Right ventricle myocardium inferior (tissue), 1 donor: ENCODE measurements around the gene MANSC4. TPM values are rescaled to one million over a fixed set of nuclear protein-coding genes. Genes with fewer than 3 reads are reported as not detected.

Experiments
- ATAC-seq: fragments of 200-7000 bp; cut with Tn5 transposase; one replicate; pipeline ENCODE4 v1.9.1; 2020; ENCODE audit warnings: mild to moderate bottlenecking, moderate library complexity
- DNase-seq: peaks from one replicate; pipeline ENCODE4 v3.0.0; 2021; ENCODE audit errors: missing footprints
- intact Hi-C: fragments of 100-400 bp; cut with DNase I; formaldehyde crosslinking; loops from one replicate; pipeline ENCODE4 v1.11.0; 2022
- total RNA-seq: library from RNA; stranded (reverse); fragmentation: NEBNext Ultra II Directional; extraction: Animal tissue kit (Norgen Biotek cat#: 25700); gene quantifications from one replicate; pipeline ENCODE4 v1.2.1, GENCODE V29; 2021
- donor health status: DM: no; HTN: yes; CAD: no; lungs with severe emphysema.

MANSC4 gene
- total RNA-seq, 1 donor from 2014 or later, result not detected

- intact Hi-C loops, result no loop called here
- ATAC-seq (no peak), DNase-seq (no peak)
These were observed 25.2 kb upstream of the MANSC4 start for GRCh38 chr12:27805238-27805637.

GRCh38 chr12:27802936-27803335 is 22.9 kb upstream of the MANSC4 start:
- DNase-seq (no peak), ATAC-seq (no peak)
- intact Hi-C loops, result no loop called here

DNA sequence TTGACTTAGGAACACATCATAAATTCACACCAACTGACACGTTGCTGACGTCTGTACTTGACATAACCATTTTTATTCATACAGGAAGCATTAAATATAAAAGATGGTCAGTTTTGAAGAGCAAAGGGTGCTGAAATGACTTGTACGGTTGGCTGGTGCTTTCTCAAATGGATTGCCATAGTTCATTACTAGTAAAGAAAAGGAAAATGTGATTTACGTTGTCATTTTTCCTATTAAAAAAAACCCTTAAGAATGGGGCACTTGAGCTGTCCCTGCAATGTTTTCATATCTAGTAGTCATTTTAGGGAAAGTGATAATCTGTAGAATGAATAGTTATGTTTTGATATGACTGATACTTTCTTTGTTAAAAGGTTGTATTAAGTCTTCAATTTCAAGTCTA is 22.5 kb upstream of the MANSC4 start:
- ATAC-seq (no peak), DNase-seq (no peak)
- intact Hi-C loops, result no loop called here

DNA sequence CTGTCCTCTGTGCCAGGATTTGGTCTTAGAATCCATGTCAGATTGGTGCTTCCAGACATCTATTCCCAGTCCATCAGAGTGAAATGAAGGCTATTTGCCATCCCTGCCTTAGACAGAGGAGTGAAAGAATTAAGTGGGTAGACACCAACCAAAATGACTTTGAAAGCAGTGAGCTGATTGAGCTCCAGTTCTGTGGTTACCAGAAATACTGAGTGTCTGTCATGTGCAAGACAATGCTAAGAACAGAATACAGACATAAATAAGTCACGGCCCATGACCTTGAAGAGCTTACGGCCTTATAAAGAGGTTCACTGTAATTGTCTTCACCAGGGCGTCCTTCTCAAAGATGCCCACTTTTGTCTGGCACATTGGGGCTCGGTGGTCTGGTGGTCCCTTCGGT is 21.6 kb upstream of the MANSC4 start:
- ATAC-seq, result no peak
- intact Hi-C loops, result no loop called here

GRCh38 chr12:27800819-27801218 is 20.8 kb upstream of the MANSC4 start:
- no peak for DNase-seq
- no peak for ATAC-seq
- intact Hi-C loops, result no loop called here

More for the DNA sequence above, 21.6 kb upstream of the MANSC4 start:
- no peak for DNase-seq

DNA sequence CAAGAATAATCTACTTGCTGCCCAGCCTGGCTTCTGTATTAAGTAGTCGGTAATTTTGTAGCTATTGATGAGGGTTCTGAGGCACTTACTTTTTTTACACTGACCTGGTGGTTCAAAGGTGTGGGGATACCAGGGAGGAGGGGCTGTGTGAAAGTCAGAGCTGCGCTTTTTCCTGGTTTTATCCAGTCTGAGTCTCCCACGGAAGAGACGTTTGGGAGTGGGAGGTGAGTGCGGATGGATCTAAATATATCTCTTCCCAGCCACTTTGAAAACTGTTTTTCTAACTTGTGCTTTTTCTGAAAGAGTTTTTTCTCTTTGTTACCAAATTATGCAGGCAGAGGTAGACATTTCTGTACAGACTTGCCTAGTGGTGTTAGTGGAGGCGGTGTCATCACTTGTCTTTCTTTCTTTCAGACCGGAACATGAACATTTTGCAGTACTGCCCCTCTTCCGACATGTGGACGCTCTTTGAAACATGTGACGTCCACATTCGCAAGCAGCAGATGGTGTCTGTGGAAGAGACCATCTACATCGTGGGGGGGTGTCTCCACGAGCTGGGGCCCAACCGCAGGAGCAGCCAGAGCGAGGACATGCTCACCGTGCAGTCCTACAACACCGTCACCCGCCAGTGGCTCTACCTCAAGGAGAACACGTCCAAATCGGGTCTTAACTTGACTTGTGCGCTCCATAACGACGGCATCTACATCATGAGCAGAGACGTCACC is 17.4 kb upstream of the MANSC4 start:
- intact Hi-C loops, result no loop called here
- DNase-seq (no peak), ATAC-seq (no peak)

GRCh38 chr12:27796128-27796527 is 16.1 kb upstream of the MANSC4 start:
- intact Hi-C loops, result no loop called here
- ATAC-seq, result no peak
- DNase-seq, result no peak

GRCh38 chr12:27794818-27795584 is 15.0 kb upstream of the MANSC4 start:
- intact Hi-C loops, result no loop called here
- DNase-seq, result no peak
- ATAC-seq, result no peak

- DNase-seq, result no peak
- intact Hi-C loops, result no loop called here
- ATAC-seq, result no peak
These were observed 10.1 kb upstream of the MANSC4 start for GRCh38 chr12:27790179-27790578.

DNA sequence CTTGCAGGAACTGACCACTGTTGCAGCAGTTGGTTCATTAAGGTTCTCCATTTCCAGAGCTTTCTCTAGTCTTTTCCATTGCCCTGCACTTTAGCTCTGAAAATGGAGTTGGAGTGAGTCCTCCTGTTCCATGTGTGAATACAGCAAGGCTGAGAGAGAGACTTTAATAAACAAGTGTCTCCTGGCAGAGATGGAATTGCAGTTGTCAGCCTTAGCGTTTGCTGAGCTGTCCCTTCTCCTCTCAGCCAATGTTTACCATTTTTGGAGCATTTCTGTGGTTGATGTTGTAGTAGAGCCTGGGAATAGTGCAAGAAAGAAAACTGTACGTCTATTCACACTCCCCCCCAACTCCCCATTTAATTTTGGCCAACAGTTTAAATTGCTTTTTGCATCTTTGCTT is 7.5 kb upstream of the MANSC4 start:
- DNase-seq, result no peak
- no peak for ATAC-seq
- intact Hi-C loops, result no loop called here

DNA sequence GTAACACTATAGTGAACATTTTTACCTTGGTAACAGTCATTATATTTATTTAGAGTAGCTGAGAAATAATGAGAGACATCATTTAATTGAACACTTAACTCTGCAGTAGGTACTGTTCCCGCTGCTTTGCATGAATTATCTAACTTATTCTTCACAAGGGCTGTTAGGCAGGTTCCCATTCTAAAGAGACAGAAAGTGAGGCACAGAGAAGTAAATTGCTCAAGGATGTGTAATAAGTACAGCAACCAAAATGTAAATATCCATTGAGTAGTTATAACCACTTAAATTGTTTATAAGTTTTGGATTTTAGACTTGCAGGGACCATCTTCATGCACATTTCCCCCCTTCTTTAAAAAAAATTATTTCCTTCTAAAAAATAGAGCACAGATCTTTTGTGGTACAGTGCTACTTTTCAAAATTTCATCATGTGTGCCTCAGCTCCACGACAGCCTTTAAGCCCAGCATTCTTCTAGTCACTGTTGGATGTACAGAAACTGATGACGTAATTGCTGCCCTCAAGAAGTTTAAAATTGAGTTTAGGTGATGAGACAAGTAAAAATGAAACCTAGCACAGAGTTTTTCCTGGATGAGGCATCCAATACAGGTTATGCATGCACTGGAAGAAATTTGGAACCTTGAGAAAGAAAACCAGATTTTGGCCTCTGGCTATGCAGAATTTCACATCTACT is 6.0 kb upstream of the MANSC4 start:
- no peak for DNase-seq
- ATAC-seq, result no peak
- intact Hi-C loops, result no loop called here

GRCh38 chr12:27782481-27782880 is 2.4 kb upstream of the MANSC4 start:
- no peak for DNase-seq
- intact Hi-C loops, result no loop called here
- no peak for ATAC-seq

DNA sequence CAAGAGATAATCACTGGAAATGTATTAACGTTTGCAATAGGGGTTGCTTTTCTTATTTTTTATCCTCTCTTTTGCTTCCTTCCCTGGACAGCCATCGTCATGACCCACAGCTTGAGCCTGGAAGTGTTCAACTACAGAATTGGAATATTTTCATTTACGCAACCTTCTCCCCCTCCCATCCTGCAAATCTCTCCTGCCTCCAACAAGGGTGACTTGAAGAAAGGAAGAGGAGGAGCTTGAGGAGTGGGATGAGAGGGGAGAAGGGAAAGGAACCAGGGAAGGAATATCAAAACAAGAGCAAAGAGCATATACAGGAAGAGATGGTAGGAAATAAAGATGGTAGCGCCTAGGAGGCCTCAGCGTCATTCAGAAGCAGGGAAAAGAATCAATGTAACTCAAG is 1.6 kb upstream of the MANSC4 start:
- ATAC-seq, result no peak
- no peak for DNase-seq
- intact Hi-C loops, result no loop called here

GRCh38 chr12:27780612-27781408 is 774 bp upstream of the MANSC4 start:
- intact Hi-C loops, result no loop called here
- ATAC-seq, result peak; percentile 24
- no peak for DNase-seq

- no peak for ATAC-seq
- DNase-seq, result no peak
- intact Hi-C loops, result no loop called here
These were observed 568 bp downstream of the MANSC4 start for GRCh38 chr12:27779416-27779919.

GRCh38 chr12:27778206-27778605 is 1.8 kb downstream of the MANSC4 start:
- intact Hi-C loops, result no loop called here
- no peak for DNase-seq
- ATAC-seq, result no peak

- ATAC-seq, result no peak
- intact Hi-C loops, result no loop called here
- no peak for DNase-seq
These were observed 2.9 kb downstream of the MANSC4 start for GRCh38 chr12:27777141-27777540.

GRCh38 chr12:27772328-27773049 is 7.5 kb downstream of the MANSC4 start:
- intact Hi-C loops, result no loop called here
- no peak for DNase-seq
- ATAC-seq, result no peak
